Activated CD4-positive, alpha-beta T cell treated with anti-CD3 and anti-CD28 coated beads, Interleukin-2, amount 10 ng/mL, durations not matched to agents 24 days and 14 days (primary cell): ENCODE results near the gene RPTOR. TPM values are rescaled to one million over a fixed set of nuclear protein-coding genes. Genes with fewer than 3 reads are reported as not detected.

Source experiments
- DNase-seq: peaks from one replicate; pipeline ENCODE4 v3.0.0; 2022
- H3K27ac Mint-ChIP-seq: one replicate; pipeline ENCODE4 v1.8.0; 2022; ENCODE audit warnings: mild to moderate bottlenecking, mixed read lengths
- H3K27me3 Mint-ChIP-seq: one replicate; pipeline ENCODE4 v1.8.0; 2022; ENCODE audit warnings: mixed read lengths
- H3K36me3 Mint-ChIP-seq: one replicate; pipeline ENCODE4 v1.8.0; 2022; ENCODE audit warnings: low read depth, mild to moderate bottlenecking, mixed read lengths
- H3K4me1 Mint-ChIP-seq: one replicate; pipeline ENCODE4 v1.8.0; 2021; ENCODE audit warnings: mixed read lengths
- H3K4me3 Mint-ChIP-seq: one replicate; pipeline ENCODE4 v1.8.0; 2022; ENCODE audit warnings: mild to moderate bottlenecking, moderate library complexity, mixed read lengths
- H3K9me3 Mint-ChIP-seq: one replicate; pipeline ENCODE4 v1.8.0; 2021; ENCODE audit warnings: mixed read lengths
- intact Hi-C: fragments of 100-400 bp; cut with micrococcal nuclease; formaldehyde crosslinking; loops from one replicate; pipeline ENCODE4 v1.15.1; 2023
- total RNA-seq: library from RNA; stranded (reverse); gene quantifications from 2 replicates; pipeline ENCODE4 v1.2.3, GENCODE V29; 2022

The RPTOR gene
- total RNA-seq, 1 donor from 2014 or later = 67.2 TPM

GRCh38 chr17:80710714-80711302 lies 166.2 kb downstream of the RPTOR start:
- Mint-ChIP-seq H3K36me3 (peaks cover 51% of the 10 kb centered on the region), H3K27ac (no peak overlapping the region), H3K27me3 (no peaks in the 10 kb centered on the region), H3K4me1 (peaks cover 58% of the 10 kb centered on the region), H3K4me3 (no peak overlapping the region), H3K9me3 (no peaks in the 10 kb centered on the region)
- DNase-seq = no peak
- intact Hi-C loops = no loop called here

DNA sequence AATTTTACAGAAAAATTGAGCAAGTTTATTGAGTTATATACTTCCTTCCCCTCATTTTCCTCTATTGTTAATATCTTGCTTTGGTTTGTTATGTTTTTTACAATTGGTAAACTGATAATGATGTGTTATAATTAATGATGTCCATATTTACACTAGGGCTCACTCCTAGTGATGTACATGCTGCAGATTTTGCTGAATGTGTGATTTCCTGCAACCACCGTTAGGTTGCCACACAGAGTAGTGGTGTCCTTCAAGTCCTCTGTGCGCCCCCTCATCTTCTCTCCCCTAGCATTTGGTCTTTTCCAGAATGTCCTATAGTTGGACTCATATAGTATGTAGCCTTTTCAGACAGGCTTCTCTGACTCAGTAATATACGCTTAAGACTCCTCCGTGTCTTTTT lies 167.5 kb downstream of the RPTOR start:
- H3K36me3 Mint-ChIP-seq = peaks cover 57% of the 10 kb centered on the region
- H3K27ac Mint-ChIP-seq = no peak overlapping the region
- H3K4me1 Mint-ChIP-seq = peaks cover 56% of the 10 kb centered on the region
- DNase-seq = no peak
- peaks cover 9% of the 10 kb centered on the region for H3K9me3 Mint-ChIP-seq
- H3K4me3 Mint-ChIP-seq = no peak overlapping the region
- intact Hi-C loops = no loop called here
- no peaks in the 10 kb centered on the region for H3K27me3 Mint-ChIP-seq

- H3K27me3 Mint-ChIP-seq = no peaks in the 10 kb centered on the region
- H3K36me3 Mint-ChIP-seq = peaks cover 56% of the 10 kb centered on the region
- DNase-seq = no peak
- intact Hi-C loops = no loop called here
- H3K27ac Mint-ChIP-seq = no peak overlapping the region
- peaks cover 59% of the 10 kb centered on the region for H3K4me1 Mint-ChIP-seq
- peaks cover 11% of the 10 kb centered on the region for H3K9me3 Mint-ChIP-seq
- no peak overlapping the region for H3K4me3 Mint-ChIP-seq
Observed at GRCh38 chr17:80712606-80713005, 168.0 kb downstream of the RPTOR start.

- peaks cover 29% of the 10 kb centered on the region for H3K36me3 Mint-ChIP-seq
- no peak overlapping the region for H3K27ac Mint-ChIP-seq
- H3K27me3 Mint-ChIP-seq = no peaks in the 10 kb centered on the region
- intact Hi-C loops = no loop called here
- H3K9me3 Mint-ChIP-seq = peaks cover 11% of the 10 kb centered on the region
- peaks cover 57% of the 10 kb centered on the region for H3K4me1 Mint-ChIP-seq
- no peak for DNase-seq
- no peak overlapping the region for H3K4me3 Mint-ChIP-seq
Observed at GRCh38 chr17:80716986-80717719, 172.5 kb downstream of the RPTOR start.

GRCh38 chr17:80717720-80718083 lies 173.1 kb downstream of the RPTOR start:
- Mint-ChIP-seq H3K4me1 (peaks cover 58% of the 10 kb centered on the region), H3K36me3 (peaks cover 28% of the 10 kb centered on the region), H3K27me3 (no peaks in the 10 kb centered on the region), H3K27ac (no peak overlapping the region), H3K4me3 (no peak overlapping the region), H3K9me3 (peaks cover 11% of the 10 kb centered on the region)
- intact Hi-C loops = no loop called here
- DNase-seq = no peak

- H3K36me3 Mint-ChIP-seq = peaks cover 26% of the 10 kb centered on the region
- intact Hi-C loops = no loop called here
- peak overlapping the region; percentile 11 for H3K27ac Mint-ChIP-seq
- DNase-seq = no peak
- H3K9me3 Mint-ChIP-seq = peaks cover 11% of the 10 kb centered on the region
- no peak overlapping the region for H3K4me3 Mint-ChIP-seq
- H3K27me3 Mint-ChIP-seq = no peaks in the 10 kb centered on the region
- H3K4me1 Mint-ChIP-seq = peaks cover 54% of the 10 kb centered on the region
Observed at GRCh38 chr17:80718428-80718827, 173.8 kb downstream of the RPTOR start.

DNA sequence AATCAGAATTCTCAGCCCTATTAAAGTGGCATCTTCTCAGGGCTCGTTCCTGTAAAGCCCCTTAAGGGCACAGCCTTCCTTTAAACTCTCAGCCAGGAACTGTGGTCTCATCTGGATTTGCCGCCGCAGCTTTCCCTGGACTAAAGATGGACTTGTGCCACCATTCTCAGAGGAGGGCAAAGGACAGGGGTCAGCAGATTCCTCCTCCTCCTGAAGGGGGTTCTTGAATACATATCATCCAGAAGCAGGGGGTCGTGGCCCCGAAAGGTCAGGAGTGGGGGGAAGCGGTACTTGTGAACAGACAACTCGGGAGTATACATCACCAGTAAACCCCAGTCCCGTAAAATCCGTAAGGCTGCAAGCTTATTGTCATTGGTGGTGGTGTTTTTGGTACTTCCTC lies 174.8 kb downstream of the RPTOR start:
- Mint-ChIP-seq H3K4me1 (peaks cover 60% of the 10 kb centered on the region), H3K27me3 (no peaks in the 10 kb centered on the region), H3K36me3 (peaks cover 27% of the 10 kb centered on the region), H3K27ac (peak overlapping the region; percentile 23), H3K4me3 (no peak overlapping the region), H3K9me3 (peaks cover 11% of the 10 kb centered on the region)
- intact Hi-C loops = no loop called here
- DNase-seq = no peak

DNA sequence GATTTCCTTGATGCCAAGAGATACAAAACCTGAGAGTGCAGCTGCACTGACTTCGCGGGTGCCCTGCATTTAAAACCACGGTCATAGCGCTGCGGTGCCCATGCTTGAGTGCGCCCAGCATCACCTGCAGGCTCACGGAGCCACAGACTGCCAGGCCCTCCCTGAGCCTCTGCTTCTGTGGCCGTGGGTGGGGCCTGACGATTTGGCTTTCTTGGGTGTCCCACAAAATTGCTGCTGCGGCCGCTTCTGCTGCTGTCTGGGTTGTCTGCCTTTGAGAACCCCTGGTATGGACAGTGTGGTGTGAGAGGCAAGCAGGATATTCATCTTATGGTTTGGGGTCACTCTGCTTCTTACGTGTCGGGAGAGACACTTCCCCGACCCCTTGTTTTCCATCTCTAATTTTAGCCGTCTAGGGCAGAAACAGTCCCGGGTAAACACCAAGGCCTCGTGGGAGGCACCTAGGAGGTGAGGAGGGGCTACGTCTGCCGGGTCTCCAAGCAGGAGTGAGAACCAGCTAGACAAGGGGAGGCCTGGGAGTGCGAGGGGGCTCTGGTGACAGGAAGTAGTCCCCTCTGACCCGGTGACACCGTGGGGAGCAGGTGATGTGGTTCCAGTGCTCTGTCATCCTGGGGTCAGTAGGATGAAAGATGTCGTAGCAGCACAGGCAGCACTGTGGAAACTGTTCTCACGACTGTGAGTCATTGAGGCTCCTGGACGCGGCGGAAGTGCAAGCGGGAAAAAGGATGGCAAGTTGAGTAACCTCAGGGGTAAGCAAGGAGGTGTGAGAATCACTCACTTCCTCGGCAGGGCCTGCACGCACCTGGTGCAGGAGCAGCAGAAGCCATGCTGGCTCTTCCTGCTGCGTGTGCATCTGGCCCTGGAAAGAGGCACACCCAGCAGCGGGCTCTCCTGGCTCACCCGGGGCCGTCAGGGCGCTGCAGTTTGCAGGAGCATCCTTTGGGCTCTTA lies 176.3 kb downstream of the RPTOR start:
- DNase-seq = peak; percentile 89
- peak overlapping the region; percentile 68 for H3K4me3 Mint-ChIP-seq
- H3K36me3 Mint-ChIP-seq = peaks cover 24% of the 10 kb centered on the region
- intact Hi-C loops = no loop called here
- peaks cover 11% of the 10 kb centered on the region for H3K9me3 Mint-ChIP-seq
- no peaks in the 10 kb centered on the region for H3K27me3 Mint-ChIP-seq
- peak overlapping the region; percentile 90 for H3K27ac Mint-ChIP-seq
- H3K4me1 Mint-ChIP-seq = peaks cover 64% of the 10 kb centered on the region

GRCh38 chr17:80722661-80723060 lies 178.0 kb downstream of the RPTOR start:
- H3K4me3 Mint-ChIP-seq = no peak overlapping the region
- H3K36me3 Mint-ChIP-seq = peaks cover 26% of the 10 kb centered on the region
- peak overlapping the region; percentile 17 for H3K27ac Mint-ChIP-seq
- H3K4me1 Mint-ChIP-seq = peaks cover 55% of the 10 kb centered on the region
- intact Hi-C loops = no loop called here
- DNase-seq = no peak
- H3K9me3 Mint-ChIP-seq = no peaks in the 10 kb centered on the region
- no peaks in the 10 kb centered on the region for H3K27me3 Mint-ChIP-seq

GRCh38 chr17:80724775-80725266 lies 180.2 kb downstream of the RPTOR start:
- no peak overlapping the region for H3K27ac Mint-ChIP-seq

GRCh38 chr17:80725517-80725916 lies 180.9 kb downstream of the RPTOR start:
- H3K27ac Mint-ChIP-seq = no peak overlapping the region

More at GRCh38 chr17:80724775-80725266, 180.2 kb downstream of the RPTOR start:
- Mint-ChIP-seq H3K4me3 (no peak overlapping the region), H3K4me1 (peaks cover 57% of the 10 kb centered on the region), H3K27me3 (no peaks in the 10 kb centered on the region), H3K36me3 (peaks cover 28% of the 10 kb centered on the region), H3K9me3 (no peaks in the 10 kb centered on the region)
- intact Hi-C loops = no loop called here
- no peak for DNase-seq

DNA sequence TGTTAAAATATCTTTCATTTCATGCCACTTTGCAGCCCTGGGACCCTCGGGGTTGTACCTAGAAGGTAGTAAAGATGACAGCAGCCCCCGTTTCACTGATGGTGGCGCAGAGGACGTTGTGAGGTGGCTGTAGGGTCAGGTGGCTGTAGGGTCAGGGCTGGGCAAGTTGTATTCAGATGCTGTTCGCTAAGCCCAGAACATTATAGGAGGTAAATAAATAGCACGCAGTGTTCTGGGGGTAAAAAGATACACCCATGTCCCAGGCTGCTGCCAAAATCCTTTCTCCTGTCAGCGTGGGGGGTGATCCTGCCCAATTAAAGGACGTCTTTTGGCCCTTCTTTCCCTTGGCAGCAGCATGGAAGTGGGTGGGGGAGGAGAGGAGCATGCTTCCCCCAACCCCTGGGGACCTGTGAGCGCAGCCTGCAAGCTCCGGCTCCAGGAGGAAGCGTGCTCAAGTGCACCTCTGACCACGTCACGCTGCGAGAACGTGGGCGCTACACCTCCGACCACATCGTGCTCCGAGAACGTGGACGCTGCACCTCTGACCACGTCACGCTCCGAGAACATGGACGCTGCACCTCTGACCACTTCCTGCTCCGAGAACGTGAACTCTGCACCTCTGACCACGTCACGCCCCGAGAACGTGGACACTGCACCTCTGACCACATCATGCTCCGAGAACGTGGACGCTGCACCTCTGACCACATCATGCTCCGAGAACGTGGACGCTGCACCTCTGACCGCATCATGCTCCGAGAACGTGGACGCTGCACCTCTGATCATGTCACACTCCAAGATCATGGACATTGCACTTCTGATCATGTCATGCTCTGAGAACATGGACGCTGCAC lies 182.1 kb downstream of the RPTOR start:
- DNase-seq = no peak
- H3K27me3 Mint-ChIP-seq = no peaks in the 10 kb centered on the region
- H3K36me3 Mint-ChIP-seq = peaks cover 32% of the 10 kb centered on the region
- intact Hi-C loops = no loop called here
- peaks cover 56% of the 10 kb centered on the region for H3K4me1 Mint-ChIP-seq
- no peak overlapping the region for H3K27ac Mint-ChIP-seq
- H3K4me3 Mint-ChIP-seq = no peak overlapping the region
- no peaks in the 10 kb centered on the region for H3K9me3 Mint-ChIP-seq

More at GRCh38 chr17:80725517-80725916, 180.9 kb downstream of the RPTOR start:
- Mint-ChIP-seq H3K27me3 (no peaks in the 10 kb centered on the region), H3K36me3 (peaks cover 28% of the 10 kb centered on the region), H3K4me3 (no peak overlapping the region), H3K4me1 (peaks cover 57% of the 10 kb centered on the region), H3K9me3 (no peaks in the 10 kb centered on the region)
- intact Hi-C loops = no loop called here
- no peak for DNase-seq

DNA sequence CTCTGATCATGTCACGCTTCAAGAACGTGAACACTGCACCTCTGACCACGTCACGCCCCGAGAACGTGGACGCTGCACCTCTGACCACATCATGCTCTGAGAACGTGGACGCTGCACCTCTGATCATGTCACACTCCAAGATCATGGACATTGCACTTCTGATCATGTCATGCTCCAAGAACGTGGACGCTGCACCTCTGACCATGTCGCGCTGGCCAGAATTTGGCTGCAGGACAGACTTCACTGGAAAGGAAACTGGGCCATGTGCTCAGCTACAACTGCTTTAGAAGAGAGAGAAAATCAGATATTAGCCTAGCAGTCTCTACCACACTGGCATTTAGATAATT lies 182.7 kb downstream of the RPTOR start:
- no peaks in the 10 kb centered on the region for H3K9me3 Mint-ChIP-seq
- H3K36me3 Mint-ChIP-seq = peaks cover 35% of the 10 kb centered on the region
- H3K27me3 Mint-ChIP-seq = no peaks in the 10 kb centered on the region
- H3K4me1 Mint-ChIP-seq = peaks cover 54% of the 10 kb centered on the region
- no peak for DNase-seq
- H3K4me3 Mint-ChIP-seq = no peak overlapping the region
- intact Hi-C loops = no loop called here
- H3K27ac Mint-ChIP-seq = no peak overlapping the region
